Germinal center (tissue), 1 donor: ENCODE measurements around the gene LRRC59.
A peak's percentile ranks its signal among the peaks of the same experiment; 100 is the strongest.
"Not testable (repeated sequence)": the region's sequence is repeated elsewhere in the genome, so short reads cannot be mapped to it uniquely, and the experiment has no call there.

Source experiments
- DNase-seq: peaks from one replicate; pipeline ENCODE4 v3.0.0; 2012; ENCODE audit warnings: mixed read lengths, low spot score

Gene LRRC59

GRCh38 chr17:50347117-50347893 is 50.0 kb downstream of the LRRC59 start:
- no peak for DNase-seq

- peak; percentile 76 for DNase-seq
Observed at GRCh38 chr17:50346313-50347116, 50.8 kb downstream of the LRRC59 start.

- peak; percentile 97 for DNase-seq
Observed at GRCh38 chr17:50345432-50346312, 51.7 kb downstream of the LRRC59 start, which contains the start of gene XYLT2. Gene XYLT2 (plus strand): TSS chr17:50346126. CDS start chr17:50346141, 15 bp downstream.

GRCh38 chr17:50344731-50345365 is 52.5 kb downstream of the LRRC59 start:
- no peak for DNase-seq

- no peak for DNase-seq
Observed at GRCh38 chr17:50339381-50339780, 57.9 kb downstream of the LRRC59 start.

GRCh38 chr17:50338645-50339044 is 58.7 kb downstream of the LRRC59 start:
- no peak for DNase-seq

GRCh38 chr17:50337956-50338355 is 59.4 kb downstream of the LRRC59 start:
- no peak for DNase-seq

- DNase-seq = not testable (repeated sequence)
Observed at GRCh38 chr17:50333291-50334057, 63.8 kb downstream of the LRRC59 start.

- DNase-seq = no peak
Observed at GRCh38 chr17:50332196-50332595, 65.1 kb downstream of the LRRC59 start.
